Stimulated activated CD8-positive, alpha-beta memory T cell treated with anti-CD3 and anti-CD28 coated beads, Interleukin-15, amount 100 ng/mL, for 1 hour (primary cell): Measurements from ENCODE around the gene KRTAP16-1.
A peak's percentile ranks its signal among the peaks of the same experiment; 100 is the strongest.

ENCODE experiments used
- DNase-seq: peaks from one replicate; pipeline ENCODE4 v3.0.0-alpha.2; 2020; ENCODE audit warnings: low read depth

KRTAP16-1 gene

DNA sequence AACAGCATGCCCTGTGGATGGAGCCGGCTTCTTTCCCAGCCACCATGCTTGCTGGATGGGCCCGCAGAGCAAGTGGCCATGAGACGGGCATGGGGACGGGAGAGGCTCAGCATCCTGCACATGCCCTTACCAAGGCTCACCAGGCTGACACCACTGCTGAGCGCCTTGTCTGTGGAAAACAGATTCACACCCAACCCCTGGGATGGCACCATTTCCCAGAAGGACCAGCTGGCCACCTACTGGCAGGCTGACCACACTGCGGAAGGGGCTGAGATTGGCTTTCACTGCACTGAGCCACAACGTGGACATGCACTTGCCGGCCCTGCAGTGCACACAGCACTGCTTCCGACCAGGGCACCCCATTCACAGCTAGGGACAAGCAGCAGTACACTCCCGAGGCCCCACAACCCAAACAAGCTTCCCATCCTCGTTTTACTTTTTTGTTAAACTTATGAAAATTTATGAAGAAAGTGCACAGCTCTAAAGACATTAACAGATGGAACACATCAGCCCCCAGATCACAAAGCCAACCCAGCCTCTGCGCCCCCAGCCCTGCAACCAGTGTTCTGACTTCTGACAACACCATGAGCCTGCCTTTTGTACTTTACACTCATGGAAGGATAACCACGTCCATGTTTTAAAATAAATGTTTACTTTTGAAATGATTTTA lies 20.3 kb upstream of the KRTAP16-1 start:
- no peak for DNase-seq

DNA sequence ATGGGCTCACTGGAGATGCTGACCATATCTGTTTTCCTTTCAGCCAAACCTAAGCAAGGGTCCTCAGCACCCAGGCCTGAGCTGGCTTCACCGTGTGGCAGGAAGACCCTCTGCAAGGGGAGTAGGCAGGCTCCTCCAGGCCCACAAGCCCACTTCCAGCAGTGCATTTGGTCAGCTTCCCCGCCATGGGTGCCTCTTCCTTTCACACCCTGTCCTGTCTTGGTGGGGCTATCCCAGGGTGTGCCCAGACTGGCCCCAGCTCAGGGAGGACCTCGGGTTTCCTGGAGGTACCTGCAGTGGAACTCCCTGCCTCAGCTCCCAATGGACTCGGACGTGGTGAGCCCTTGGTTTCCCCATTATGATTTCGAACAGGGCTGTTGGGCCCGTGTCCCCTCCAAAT lies 19.1 kb upstream of the KRTAP16-1 start:
- DNase-seq, result no peak

DNA sequence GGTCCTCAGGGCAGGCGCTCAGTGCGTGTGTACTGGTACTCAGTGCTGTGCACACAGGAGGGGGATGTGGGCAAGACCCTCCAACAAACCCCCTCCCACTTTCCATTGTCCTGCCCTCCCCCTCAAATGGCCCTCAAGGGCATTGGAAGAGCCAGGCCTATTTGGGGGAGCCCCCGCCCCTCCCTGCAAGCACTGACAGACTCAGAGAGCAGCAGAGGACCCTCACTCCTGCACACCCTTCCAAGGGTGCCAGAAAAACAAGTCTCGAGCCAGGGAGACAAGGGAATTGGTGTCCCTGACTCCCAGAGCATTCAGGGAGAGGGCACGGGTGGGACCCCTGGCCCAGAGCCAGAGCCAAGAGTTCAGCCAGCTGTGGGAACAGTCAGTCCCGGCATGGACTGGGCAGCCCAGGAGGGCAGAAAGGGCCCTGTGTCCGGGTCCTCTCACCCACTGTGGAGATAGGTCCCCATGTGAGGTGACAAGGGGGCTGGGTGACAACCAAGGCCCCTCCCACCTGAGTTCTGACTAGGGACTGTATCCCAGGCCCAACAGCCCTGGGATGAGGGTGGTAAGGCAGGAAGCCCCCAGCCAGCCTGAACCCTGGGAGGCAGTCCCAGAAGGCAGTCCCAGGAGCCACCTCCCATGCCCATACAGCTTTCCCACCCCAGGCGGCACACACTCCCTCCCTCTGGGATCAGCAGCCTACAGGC lies 18.5 kb upstream of the KRTAP16-1 start:
- DNase-seq, result no peak

DNA sequence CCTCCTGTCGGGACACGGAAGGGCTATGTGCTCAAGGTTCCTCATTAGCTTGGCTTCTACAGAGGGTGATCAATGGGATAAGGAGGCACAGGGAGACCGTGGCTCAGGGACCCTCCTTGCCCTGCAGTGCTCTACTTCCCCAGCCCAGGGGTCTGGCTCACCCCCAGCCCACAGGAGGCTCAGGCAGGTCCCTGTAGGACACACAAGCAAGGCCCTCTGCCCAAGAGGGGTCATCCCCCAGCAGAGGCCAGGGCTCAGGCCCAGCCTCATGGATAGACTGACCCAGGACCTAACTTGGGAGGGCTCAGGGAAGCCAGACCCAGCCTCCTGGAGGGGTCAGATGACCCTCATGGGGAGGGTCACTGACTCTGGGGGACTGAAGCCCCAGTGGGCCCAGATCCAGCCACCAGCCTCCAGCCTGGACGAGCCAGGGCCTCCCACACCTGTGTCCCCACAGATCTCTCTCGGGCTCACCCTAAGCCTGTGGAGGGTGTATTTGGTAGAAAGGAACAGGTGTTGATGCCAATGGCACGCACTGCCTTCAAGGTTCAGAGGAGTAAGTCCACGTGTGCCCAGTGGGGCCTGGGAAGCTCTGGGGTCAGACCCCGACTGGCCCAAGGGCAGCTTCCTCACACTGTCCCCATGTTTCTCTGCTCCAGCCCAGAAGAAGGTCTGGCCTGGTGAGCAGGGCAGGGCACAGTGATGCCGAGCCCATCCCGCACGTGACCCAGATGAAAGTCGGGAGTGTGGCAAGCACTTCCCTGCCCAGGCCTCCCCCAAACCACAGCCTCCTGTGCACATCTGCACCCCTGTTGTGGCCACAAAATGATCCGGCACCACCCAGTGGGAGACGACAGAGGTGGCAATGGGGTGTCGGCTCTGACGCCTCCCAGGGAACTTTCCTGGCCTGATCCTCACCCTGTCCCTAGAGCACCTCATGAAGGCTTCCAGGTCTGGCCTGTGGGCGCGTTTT lies 17.4 kb upstream of the KRTAP16-1 start:
- no peak for DNase-seq

DNA sequence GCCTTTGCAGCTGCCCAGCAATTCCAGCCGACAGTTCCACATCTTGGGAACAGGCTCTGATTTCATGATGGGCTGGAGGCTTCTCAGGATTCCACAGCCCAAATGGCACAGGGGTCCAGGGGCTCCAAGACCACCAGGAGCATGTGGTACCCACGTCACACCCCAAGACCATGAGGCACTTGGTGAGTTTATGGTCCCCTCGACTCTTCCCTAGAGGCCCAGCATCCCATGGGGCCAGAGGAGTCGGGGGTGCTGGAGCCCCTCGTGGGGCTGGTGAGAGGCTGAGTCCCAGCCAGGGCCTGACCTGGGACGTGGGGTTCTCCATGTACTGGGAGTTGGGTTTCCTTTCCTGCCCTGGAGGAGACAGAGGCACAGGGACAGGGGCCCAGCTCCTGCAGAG lies 16.5 kb upstream of the KRTAP16-1 start:
- DNase-seq, result no peak

DNA sequence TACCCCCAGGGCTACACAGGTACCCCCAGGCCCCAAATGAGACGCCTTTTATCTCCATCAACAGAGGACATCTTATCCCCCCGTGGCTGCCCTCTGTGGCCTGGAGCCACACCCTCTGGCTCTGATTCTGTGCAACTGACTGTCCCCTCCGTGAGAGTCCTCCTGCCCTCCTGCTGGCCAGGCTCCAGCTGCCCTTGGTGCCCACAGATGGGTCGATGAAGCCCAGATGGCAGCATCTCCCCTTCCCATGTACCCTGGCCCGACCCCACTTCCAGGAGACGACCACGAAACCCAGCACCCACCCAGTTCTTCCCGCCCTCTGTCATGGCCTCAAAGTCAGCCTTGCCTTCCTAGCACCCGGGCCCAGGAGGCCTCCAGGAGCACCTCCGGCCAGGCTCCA lies 16.0 kb upstream of the KRTAP16-1 start:
- DNase-seq, result no peak

DNA sequence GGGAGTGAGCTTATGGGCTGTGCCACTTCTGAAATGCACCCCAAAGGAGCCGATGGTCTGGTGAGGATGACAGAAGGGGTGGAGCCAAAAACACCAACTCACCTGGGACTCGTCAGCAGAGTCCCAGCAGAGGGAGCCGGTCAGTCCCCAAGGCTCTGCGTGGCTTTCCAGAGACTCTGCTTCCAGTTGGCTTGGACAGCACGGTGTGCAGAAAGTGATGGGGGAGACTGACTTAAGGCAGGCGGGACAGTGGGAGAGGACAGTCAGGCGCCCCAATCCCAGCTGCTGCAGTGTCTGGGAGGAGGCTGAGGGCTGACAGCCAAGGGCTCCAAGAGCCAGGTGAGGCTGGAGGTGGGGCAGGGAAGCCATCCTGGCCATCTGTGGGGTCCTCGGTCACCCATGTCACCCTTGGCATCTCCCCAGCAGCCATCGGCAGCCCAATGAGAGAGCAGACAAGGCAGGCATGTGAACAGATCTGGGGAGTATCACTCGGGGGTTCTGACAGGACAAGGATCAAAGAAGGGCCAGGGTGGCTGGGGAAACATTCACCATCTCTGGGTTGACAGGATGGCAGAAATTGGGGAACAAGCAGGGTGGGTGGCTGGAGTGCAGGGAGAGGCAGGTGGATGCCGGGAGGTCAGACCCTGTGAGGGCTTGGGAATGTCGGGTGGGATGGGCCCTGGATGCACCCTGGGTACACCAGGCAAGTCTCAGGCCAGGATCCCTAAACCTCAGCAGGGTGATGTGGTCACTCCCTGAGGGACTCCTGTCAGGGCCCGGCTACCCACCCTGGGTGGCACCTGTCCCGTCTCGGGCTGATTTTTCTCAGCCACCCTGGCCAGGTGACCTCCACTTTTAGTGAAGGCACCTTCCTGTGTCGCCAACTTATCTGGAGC lies 15.3 kb upstream of the KRTAP16-1 start:
- DNase-seq, result no peak

DNA sequence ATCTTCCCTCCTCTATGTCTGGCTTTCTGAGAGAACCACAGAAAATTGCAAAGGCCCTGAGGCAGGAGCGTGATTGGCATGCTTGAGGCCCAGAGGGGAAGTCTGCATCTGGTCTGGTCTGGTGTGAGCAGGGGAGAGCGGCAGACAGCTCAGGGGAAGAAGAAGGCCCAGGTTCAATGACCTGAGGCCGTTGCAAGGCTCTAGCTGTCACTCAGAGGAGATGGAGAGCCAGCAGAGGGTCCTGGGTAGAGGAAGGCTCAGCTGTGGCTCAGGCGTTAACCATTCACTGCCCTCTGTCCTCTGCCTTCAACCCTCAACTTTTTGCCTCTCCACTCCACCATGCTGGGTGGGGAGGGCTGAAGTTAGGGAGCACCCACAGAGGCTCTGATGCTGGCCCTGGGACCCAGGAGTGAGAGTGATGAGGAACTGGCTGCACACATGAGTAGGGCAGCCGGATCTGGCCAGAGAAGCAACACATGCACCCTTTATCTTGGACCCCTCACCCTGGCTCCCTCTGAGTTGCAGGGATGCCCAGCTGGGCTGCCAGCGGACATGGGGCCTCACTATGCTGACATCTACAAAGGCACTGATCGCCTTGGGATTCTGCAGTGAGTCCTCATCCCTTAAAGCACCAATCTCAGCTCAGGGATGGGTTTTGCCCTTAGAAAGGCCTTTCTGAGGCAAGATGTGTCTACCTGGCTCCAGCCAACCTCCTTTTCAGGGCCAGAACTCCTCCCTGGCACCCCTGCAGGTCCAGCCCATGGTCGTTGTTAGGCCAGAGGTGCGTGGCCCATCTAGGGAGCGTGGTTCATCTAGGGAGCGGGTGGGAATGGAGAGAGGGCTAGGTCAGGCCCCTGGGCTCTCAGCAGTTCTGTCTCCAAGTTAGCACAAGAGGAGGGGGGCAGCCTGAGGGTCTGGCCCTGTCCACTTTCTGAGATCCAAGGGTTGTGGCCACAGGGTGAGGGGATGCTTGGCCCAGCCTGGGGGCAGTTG lies 14.1 kb upstream of the KRTAP16-1 start:
- DNase-seq, result no peak

DNA sequence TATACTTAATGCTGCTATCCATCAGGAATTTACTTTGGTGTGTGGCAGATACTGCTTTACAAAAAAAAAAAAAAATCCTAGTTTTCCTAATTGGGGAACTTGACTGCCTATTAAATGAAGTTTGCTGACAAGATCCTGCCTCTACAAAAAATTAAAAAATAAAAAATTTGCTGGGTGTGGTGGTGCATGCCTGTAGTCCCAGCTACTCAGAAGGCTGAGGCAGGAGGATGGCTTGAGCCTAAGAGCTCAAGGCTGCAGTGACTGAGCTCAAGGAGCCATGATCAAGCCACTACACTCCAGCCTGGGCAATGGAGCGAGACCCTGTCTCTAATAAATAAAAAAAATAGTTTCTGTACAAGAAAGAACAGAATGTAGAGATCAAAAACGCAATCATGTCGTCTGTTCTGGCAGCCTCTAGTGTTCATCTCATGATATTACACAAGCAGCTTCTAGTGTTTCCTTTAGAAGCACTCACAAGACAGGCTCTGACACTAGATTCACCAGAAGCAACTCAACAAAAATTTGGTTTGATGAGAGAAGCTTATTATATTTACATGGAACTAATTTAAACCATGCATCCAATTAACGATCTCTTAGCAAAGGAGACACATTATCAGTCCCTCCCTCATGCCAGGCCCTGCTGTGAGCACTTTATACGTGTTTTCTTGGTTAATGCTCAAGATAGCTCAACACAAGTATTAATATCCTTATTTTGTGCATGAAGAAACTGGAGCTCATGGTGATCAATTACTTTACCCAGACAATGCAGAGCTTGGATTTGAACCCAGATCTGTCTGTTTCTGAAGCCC lies 13.2 kb upstream of the KRTAP16-1 start:
- DNase-seq, result no peak

DNA sequence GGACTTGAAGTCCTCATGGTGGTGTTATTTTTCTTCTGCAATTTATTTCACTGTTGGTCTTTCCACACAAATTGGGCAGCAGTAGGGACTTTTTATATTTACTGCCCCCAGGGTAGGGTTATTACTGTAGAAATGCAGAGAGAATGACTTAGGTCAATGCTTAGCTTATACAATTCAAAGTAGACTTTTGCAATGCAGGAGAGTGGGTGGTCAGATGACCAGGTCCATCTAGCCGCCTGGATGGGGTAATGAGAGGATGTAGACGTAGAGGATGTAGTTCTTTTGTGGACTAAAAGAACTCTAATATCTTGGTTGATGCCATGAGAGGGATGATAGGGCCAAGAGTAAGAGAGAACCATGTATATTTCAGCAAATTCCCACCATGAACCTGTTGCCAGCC lies 9.1 kb upstream of the KRTAP16-1 start:
- DNase-seq, result no peak

DNA sequence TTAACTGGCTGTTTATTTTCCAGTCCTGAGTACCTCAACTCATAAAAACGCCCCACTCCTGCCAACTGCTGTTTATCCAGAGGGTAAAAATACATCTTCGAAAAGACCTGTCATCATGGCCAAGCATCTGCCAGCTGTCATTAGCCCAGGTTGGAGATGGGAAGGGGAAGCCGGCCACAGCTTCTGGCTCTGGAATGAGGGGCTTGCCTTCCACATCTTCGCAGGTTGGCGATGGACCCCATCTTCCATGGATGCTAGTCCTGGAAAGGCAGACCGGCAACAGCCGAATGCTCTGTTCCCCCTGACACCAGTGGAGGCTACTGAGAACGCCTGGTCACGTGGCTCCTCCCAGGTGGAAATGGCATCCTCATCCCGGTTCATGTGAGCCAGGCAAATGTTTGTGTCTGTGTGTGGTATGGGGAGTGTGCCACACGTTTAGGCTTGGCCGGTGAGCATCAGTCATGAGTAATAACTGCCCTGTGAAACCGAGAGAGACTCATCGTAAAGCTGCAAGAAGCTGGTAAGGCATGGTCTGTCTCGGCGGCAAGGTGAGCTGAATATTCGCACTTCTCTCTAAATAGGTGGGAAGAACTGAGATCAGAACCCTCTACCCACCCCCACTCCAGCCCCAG lies 6.8 kb upstream of the KRTAP16-1 start:
- DNase-seq, result no peak

DNA sequence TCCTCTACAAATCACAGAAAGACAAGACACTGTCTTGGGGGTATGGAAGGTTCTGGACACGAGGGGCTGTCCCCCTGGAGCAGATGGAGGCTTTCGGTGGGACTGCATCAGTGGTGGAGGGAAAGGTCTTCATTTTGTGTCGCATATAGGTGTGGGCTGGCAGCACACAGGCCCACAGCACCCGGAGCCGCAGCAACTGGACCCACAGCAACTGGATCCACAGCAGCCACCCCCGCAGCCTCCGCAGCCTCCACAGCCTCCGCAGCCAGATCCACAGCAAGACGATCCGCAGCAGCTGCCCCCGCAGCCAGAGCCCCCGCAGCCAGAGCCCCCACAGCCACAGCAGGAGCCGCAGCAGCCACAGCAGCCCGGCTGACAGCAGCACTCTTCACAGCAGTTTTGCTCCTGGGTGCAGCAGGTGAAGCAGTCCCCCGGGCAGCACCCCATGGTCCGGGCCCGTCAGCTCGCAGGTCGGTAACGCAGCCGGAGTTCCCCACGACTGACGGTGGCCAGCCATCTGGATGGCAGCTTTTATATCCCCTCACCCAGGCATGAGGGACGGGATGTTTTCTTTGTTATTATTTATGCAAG lies 6.2 kb upstream of the KRTAP16-1 start, which contains the start of gene KRTAP17-1:
TSS of gene KRTAP17-1 (minus strand) at position 507 of the 591 bp plus-strand sequence. CDS start at position 447, 60 bp downstream.
- no peak for DNase-seq

DNA sequence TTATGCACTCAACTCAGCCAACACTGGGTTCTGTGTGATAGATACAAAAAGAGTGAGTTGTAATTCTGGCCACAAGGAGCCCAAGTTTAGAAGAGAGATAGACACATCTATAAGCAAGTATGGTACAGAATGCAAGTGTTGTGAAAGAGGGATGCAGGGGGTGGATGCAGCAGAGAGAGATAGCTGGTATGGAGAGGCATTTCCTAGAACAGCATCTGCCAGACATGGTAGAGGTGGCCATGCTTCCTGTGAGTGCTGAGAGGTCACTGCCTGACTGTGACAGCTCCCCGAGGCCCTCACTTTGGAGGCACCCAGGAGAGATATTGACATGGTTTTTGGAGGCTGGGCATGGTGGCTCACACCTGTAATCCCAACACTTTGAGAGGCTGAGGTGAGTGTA lies 2.0 kb upstream of the KRTAP16-1 start:
- no peak for DNase-seq

DNA sequence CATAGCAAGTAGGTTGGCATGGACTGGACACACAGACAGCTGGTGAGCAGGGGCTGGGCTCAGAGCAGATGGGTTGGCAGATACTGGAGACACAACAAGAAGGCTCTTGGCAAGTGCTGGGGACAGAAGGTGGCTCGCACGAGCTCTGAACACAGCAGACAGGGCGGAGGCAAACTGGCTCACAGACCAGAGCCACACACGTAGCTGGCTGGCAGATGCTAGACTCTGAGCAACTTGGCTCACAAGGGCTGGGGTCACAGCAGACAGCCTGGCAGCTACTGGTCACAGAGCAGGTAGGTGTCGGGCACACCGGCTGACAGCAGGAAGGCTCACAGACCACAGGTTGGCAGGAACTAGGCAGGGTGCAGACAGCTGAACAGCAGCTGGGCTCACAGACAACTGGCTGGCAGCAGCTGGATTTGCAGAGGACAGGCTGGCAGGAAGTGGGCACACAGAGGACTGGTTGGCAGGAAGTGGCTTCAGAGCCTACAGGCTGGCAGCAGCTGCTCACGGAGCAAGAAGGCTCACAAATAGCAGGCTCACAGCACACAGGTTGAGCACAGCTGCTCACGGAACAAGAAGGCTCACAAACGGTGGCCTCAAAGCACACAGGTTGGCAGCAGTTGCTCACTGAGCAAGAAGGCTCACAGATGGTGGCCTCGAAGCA lies 725 bp downstream of the KRTAP16-1 start:
- DNase-seq, result peak; percentile 49

DNA sequence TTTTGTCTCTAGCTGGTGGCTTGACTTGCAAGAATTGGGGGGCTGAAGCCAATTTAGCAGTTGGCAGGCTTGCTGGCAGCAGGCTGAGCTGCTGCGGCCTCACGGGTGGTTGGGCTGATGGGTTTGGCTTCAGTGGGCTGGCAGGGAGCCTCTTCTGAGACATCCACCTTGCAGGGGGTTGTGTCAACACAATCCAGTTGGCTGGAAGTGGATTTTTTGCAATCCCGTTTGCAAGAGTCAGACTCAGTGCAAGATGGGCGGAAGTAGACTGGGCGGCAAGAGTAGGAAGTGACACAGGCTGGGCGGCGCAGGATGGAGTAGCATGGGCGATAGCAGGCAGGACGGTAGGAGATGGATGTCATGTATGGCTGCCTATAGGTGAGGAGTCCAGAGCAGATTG lies 1.5 kb downstream of the KRTAP16-1 start:
- DNase-seq, result no peak

DNA sequence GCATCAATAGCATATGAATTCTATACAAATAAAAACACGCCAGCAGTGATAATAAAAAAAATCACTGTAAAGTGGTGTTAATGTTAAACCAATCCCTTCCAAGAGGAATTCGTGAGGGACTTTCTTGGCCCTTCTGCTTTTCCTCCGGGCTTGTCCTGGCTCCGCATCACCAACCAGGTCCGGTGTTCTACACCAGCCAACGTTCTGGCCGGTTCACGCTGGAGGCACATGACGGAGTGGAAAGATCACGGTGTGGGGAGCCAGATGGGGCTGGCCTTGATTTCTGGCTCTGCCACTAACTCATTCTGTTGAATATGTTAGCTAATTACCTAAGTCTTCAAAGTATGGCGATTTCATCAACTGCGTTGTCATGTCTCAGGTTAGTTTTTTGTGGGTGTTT lies 5.0 kb downstream of the KRTAP16-1 start:
- no peak for DNase-seq

DNA sequence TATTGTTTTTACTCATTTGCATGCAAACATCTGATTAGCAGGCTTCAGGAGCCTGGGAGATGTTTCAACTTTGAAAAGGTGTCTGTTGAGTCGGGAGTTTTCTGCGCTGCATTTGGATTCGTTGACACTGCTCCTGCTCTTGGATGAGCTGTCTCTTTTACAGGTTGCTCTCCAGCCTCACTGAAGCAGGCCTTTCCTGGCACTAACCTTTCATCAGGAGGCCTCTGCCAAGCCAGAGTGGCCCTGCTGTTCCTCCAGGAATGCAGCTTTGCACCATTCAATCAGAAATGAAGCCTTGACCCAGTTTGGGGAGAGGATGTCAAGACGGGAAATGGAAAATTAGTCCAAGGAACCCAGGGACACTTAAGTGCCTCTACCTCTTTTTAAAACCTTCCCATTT lies 6.1 kb downstream of the KRTAP16-1 start:
- no peak for DNase-seq
